ENCODE results near the gene GAS7. TPM values are rescaled to one million over a fixed set of nuclear protein-coding genes. Genes with fewer than 3 reads are reported as not detected.

The GAS7 gene
- total and polyA plus RNA-seq, 2 of the 13 experiments (the other 11 are each of a cell fraction or from before 2014, with no cell fraction given) = 1.0 to 5.2 TPM

- H3K4me1 ChIP-seq (ENCODE audit: insufficient read depth, low read length) = no peaks in the 10 kb centered on the region
- intact Hi-C loops (cut with micrococcal nuclease; ENCODE audit: unreplicated experiment) = no loop called here
- TF ChIP-seq ZFP41 (CRISPR knock-in tag; IDR thresholded peaks at IDR 0.05; ENCODE audit: borderline replicate concordance) (no peak), ARNTL (CRISPR knock-in tag; IDR thresholded peaks at IDR 0.05) (no peak), ZNF138 (CRISPR knock-in tag; IDR thresholded peaks at IDR 0.05; ENCODE audit: low read depth) (no peak), PLSCR1 (CRISPR knock-in tag; IDR thresholded peaks at IDR 0.05; ENCODE audit: borderline replicate concordance) (no peak), TCF7 (IDR thresholded peaks at IDR 0.05; ENCODE audit: low read depth) (no peak), SOX13 (IDR thresholded peaks at IDR 0.05) (no peak), SOX13 (CRISPR knock-in tag; conservative IDR thresholded peaks at IDR 0.05 in 1 of 2, IDR thresholded peaks at IDR 0.05 in 1 of 2) (no peak), GATAD1 (CRISPR knock-in tag; IDR thresholded peaks at IDR 0.05) (no peak), ZFP36L1 (CRISPR knock-in tag; IDR thresholded peaks at IDR 0.05) (no peak), RFX5 (IDR thresholded peaks at IDR 0.05; ENCODE audit: low read depth, low read length) (no peak), SCMH1 (CRISPR knock-in tag; IDR thresholded peaks at IDR 0.05; ENCODE audit: borderline replicate concordance) (no peak)
- H2AFZ ChIP-seq (ENCODE audit: low read length) = no peak overlapping the region
- no peaks in the 10 kb centered on the region for H3K79me2 ChIP-seq (ENCODE audit: insufficient read depth, low read length)
- peaks cover 1 to 20% of the 10 kb centered on the region in 2 experiments; a peak in 3 of 5 replicates for H3K27me3 ChIP-seq (ENCODE audit: control insufficient read depth in 1 of 2, insufficient read depth in 2 of 2, low read length in 2 of 2)
- in situ Hi-C loops (cut with HindIII; ENCODE audit: extremely low pct_ligation_motif_present, low pct_unique_long_range_greater_than_20kb) = no loop called here
- no peaks in the 10 kb centered on the region for H3K36me3 ChIP-seq (replicated peaks in 1 of 2; ENCODE audit: control insufficient read depth in 1 of 2, insufficient read depth in 2 of 2, low read length in 2 of 2)
- no peak overlapping the region for H3K4me3 ChIP-seq (replicated peaks in 1 of 3; ENCODE audit: insufficient read depth in 1 of 3, low read depth in 2 of 3, low read length in 3 of 3)
- no peak overlapping the region for H3K4me2 ChIP-seq (ENCODE audit: low read depth, low read length)
- ChIA-PET POLR2A (no interaction called here), CTCF (ENCODE audit: low intra/inter-chr PET ratio, low total read pairs) (no interaction called here)
- ATAC-seq = no peak
- no peak for DNase-seq (ENCODE audit: low spot score)
- no peaks in the 10 kb centered on the region for H3K9me3 ChIP-seq (ENCODE audit: low read length)
- H4K20me1 ChIP-seq (ENCODE audit: insufficient read depth, low read length) = no peaks in the 10 kb centered on the region
- no TSS peak for BruUV-seq (replicated peaks)
- H3K9ac ChIP-seq (ENCODE audit: insufficient read depth, low read depth, low read length) = no peak overlapping the region
- H3K27ac ChIP-seq (ENCODE audit: extremely low read length, insufficient read depth, low read length) = no peak overlapping the region
- FAIRE-seq = no peak
- 8% methylated on average over 7 of the region's 10 CpGs for WGBS (ENCODE audit: low lambda C conversion rate)
Observed at GRCh38 chr17:9976283-9977179, 221.9 kb downstream of the GAS7 start.
